ENCODE data around the gene SKI. TPM values are rescaled to one million over a fixed set of nuclear protein-coding genes. Genes with fewer than 3 reads are reported as not detected.

The SKI gene
- total RNA-seq, 1 donor from 2014 or later: 53.8 TPM

DNA sequence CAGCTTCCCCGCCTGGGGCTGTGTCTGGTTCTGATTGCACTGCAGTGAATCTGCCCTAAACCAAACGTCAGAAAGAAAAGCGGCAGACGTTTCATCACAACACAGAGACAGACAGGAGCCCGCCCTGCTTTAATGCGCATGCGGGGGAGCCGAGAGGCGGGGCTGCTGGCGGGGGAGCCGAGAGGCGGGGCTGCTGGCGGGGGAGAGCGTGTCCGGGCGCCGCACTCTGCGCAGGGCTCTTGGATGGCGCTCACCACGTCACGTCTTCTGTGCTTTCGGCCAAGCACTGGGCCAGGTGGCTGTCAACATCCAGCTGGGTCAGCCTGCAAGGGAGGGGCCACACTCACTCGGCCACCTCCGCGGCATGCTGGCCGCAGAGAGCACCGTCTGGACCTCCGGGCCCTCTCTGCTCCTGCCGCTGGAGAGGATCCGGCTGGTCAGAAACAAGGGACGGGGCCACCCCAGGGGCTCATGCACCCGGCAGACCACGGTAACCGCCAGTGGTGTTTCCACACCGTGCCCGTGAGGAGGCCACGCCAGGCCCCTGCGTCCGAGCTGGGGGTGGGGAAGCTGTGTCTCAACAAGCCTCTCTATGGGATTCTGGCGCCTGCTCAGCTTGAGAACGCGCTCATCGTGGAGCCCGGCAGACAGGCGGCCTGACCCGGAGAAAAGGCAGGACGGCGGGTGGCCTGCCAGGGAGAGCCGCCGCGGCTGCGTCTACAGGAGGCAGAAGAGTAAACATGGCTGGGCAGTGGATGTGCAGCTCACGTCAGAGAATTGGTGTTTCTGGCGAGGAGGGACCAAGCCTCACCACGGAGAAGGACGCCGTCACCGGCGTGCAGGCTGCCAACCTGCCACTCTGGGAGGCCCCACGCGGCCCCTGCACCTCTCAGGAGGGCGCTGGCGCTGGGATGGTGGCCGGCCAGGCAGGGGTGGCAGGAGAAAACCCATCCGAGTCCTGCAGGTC is 38.4 kb upstream of the SKI start:
- TF ChIP-seq POLR2AphosphoS5 (IDR thresholded peaks at IDR 0.05; ENCODE audit: insufficient read depth in 1 of 2, low read depth in 1 of 2): peak; percentile 96 to 97
- TF ChIP-seq, protein P1, sequence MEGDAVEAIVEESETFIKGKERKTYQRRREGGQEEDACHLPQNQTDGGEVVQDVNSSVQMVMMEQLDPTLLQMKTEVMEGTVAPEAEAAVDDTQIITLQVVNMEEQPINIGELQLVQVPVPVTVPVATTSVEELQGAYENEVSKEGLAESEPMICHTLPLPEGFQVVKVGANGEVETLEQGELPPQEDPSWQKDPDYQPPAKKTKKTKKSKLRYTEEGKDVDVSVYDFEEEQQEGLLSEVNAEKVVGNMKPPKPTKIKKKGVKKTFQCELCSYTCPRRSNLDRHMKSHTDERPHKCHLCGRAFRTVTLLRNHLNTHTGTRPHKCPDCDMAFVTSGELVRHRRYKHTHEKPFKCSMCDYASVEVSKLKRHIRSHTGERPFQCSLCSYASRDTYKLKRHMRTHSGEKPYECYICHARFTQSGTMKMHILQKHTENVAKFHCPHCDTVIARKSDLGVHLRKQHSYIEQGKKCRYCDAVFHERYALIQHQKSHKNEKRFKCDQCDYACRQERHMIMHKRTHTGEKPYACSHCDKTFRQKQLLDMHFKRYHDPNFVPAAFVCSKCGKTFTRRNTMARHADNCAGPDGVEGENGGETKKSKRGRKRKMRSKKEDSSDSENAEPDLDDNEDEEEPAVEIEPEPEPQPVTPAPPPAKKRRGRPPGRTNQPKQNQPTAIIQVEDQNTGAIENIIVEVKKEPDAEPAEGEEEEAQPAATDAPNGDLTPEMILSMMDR (IDR thresholded peaks at IDR 0.05): no peak
- TF ChIP-seq POLR2A (IDR thresholded peaks at IDR 0.05): peak in 1 of 2 donors; percentile 48
- peak in 1 of 2 donors; percentile 96 for DNase-seq (ENCODE audit: extremely low spot score in 2 of 2)
- Histone ChIP-seq H3K4me3 (peak overlapping the region; percentile 51 to 57), H3K27ac (peak overlapping the region; percentile 93), H3K36me3 (peaks cover 0 to 4% of the 10 kb centered on the region in 2 donors), H3K9me3 (no peaks in the 10 kb centered on the region), H3K27me3 (no peaks in the 10 kb centered on the region), H3K4me1 (peaks cover 51% of the 10 kb centered on the region)
- intact Hi-C loops (cut with DNase I): loop anchor here (10.0 kb wide), 1 partner anchor 355 kb away; no protein-coding TSS in a partner anchor

DNA sequence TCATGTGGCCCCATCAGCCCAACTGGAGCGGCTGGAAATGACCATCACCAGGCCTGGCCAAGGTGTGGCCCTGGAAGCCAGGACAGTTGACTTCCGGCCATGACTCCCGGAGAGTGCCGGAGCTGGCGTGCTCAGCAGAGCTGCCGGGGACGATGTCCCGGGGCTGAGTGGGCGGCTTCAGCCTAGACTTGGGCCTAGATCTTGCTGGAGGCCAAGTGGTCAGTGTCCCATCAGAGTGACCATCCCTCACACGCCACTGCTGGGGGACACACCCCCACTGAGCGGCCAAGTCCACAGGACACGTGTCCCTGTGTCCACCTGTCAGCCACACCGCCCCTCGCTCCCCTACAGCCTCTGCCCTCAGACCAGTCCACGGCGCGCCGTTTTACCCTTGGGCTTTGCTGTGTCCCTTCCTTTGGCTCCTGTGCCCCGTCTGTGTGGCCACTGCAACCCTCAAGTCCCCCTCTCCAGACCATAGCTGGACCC is 37.6 kb upstream of the SKI start:
- TF ChIP-seq POLR2A (IDR thresholded peaks at IDR 0.05): no peak
- no peak for TF ChIP-seq POLR2AphosphoS5 (IDR thresholded peaks at IDR 0.05; ENCODE audit: insufficient read depth in 1 of 2, low read depth in 1 of 2)
- TF ChIP-seq, protein P1 (IDR thresholded peaks at IDR 0.05): no peak
- intact Hi-C loops (cut with DNase I): loop anchor here (10.0 kb wide), 1 partner anchor 354 kb away; no protein-coding TSS in a partner anchor
- no peaks in the 10 kb centered on the region for H3K27me3 ChIP-seq
- peak overlapping the region; percentile 51 to 57 for H3K4me3 ChIP-seq
- peaks cover 55% of the 10 kb centered on the region for H3K4me1 ChIP-seq
- H3K27ac ChIP-seq: peak overlapping the region; percentile 93
- no peak for DNase-seq (ENCODE audit: extremely low spot score in 2 of 2)
- no peaks in the 10 kb centered on the region for H3K9me3 ChIP-seq
- H3K36me3 ChIP-seq: peaks cover 0 to 4% of the 10 kb centered on the region in 2 donors

DNA sequence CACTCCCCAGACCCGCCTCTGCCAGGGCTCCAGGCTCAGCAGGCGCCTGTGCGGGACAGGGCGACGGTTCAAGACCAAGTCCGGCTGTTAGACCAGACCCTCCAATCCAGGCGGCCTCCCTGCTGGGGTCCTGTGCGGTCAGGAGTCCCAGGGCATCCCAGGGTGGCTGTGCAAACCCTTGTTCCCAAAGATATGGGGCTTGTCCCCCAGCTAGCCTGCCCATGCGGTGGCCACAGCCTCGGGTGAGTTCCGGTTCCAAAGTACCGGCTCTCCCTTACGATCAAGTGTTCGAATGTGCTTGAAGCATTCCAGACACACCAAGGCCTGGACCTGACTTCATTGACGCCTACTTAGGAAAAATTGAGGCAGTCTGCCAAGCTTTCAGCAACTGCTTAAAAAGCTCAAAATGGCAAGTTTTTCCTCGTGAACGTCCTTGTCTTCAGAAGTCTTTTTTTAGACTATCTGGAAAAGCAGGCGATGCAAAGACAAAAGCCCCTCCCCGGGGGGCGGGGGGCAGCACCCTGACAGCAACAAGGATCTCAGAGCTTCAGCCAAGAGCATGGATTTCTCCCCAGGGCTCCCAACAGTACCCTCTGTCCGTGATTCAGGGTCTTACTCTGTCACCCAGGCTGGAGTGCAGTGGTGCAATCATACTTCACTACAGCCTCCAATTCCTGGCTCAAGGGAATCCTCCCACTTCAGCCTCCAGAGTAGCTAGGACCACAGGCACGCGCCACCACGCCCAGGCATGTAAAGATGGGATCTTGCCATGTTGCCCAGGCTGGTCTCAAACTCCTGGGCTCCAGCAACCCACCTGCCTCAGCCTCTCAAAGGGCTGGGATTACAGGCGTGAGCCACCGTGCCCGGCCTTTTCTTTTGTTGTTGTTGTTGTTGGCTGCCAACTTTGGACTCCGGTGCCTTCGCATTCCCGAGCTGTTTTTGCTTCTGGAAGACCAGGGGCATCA is 35.8 kb upstream of the SKI start:
- H3K27ac ChIP-seq: peak overlapping the region; percentile 93
- H3K36me3 ChIP-seq: no peaks in the 10 kb centered on the region
- no peaks in the 10 kb centered on the region for H3K27me3 ChIP-seq
- H3K4me3 ChIP-seq: no peak overlapping the region
- intact Hi-C loops (cut with DNase I): loop anchor here (10.0 kb wide), 1 partner anchor 352 kb away; no protein-coding TSS in a partner anchor
- DNase-seq (ENCODE audit: extremely low spot score in 2 of 2): no peak
- no peaks in the 10 kb centered on the region for H3K9me3 ChIP-seq
- TF ChIP-seq POLR2A (IDR thresholded peaks at IDR 0.05): no peak
- TF ChIP-seq POLR2AphosphoS5 (IDR thresholded peaks at IDR 0.05; ENCODE audit: insufficient read depth in 1 of 2, low read depth in 1 of 2): no peak
- TF ChIP-seq, protein P1 (IDR thresholded peaks at IDR 0.05): no peak
- peaks cover 60% of the 10 kb centered on the region for H3K4me1 ChIP-seq

DNA sequence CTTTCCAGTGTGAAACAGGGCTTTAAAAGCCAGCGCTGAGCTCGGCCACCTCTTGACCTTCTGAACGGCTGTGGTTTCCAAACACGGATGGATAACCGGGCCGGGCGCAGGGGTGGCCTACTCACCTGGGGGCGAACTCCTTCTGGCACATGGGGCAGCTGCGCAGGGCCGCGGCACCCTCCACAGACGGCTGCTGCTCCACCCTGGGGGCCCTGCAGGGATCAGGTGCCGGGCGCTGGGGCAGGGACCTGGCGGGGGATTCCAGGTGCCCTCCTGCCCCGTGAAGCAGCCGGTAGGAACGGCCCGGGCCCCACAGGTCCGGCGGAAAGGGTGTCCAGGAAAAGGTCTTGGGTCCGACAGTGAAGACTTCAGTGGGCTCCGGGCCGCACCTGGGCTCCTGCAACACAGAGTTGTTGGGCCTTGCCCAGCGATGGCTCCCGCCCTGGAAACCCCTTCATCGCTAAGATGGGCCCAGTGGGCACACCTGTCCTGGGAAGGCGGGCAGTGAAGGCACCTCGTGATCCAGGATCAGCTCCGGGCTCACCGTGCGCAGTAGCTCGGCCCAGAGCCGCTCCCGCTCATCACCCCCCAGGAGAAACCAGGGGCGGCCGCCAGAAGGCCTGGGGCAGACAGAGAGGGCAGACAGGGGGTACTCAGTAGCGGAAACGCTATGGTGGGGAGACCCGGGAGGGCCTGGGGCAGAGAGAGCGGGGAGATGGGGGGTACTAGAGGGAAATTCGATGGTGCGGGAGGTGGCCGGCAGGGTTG is 34.4 kb upstream of the SKI start:
- peaks cover 64% of the 10 kb centered on the region for H3K4me1 ChIP-seq
- intact Hi-C loops (cut with DNase I): loop anchor here (2.0 to 10.0 kb wide), 2 partner anchors 187 to 351 kb away; no protein-coding TSS in a partner anchor

More for the DNA sequence above, 34.4 kb upstream of the SKI start:
- Histone ChIP-seq H3K27ac (peak overlapping the region; percentile 93), H3K9me3 (no peaks in the 10 kb centered on the region), H3K36me3 (no peaks in the 10 kb centered on the region), H3K27me3 (no peaks in the 10 kb centered on the region), H3K4me3 (peak overlapping the region; percentile 58 to 69)
- TF ChIP-seq, protein P1 (IDR thresholded peaks at IDR 0.05): no peak
- no peak for TF ChIP-seq POLR2A (IDR thresholded peaks at IDR 0.05)
- no peak for TF ChIP-seq POLR2AphosphoS5 (IDR thresholded peaks at IDR 0.05; ENCODE audit: insufficient read depth in 1 of 2, low read depth in 1 of 2)
- DNase-seq (ENCODE audit: extremely low spot score in 2 of 2): no peak
